ENCODE measurements around the gene FZD4.
"Not testable (repeated sequence)": the region's sequence is repeated elsewhere in the genome, so short reads cannot be mapped to it uniquely, and the experiment has no call there.

DNA sequence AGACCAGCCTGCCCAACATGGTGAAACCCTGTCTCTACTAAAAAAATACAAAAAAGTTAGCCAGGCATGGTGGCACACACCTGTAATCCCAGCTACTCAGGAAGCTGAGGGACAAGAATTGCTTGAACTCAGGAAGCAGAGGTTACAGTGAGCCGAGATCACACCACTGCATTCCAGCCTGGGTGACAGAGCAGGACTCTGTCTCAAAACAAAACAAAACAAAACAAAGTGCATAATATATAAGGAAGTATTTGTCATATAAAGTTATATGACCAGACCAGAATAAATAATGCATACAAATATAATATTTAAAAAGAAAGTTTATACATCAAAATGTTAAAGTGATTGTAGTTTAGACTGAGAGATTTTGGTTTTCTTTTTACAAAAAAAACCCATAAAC is 39.3 kb downstream of the FZD4 start:
- TF ChIP-seq, protein P1, sequence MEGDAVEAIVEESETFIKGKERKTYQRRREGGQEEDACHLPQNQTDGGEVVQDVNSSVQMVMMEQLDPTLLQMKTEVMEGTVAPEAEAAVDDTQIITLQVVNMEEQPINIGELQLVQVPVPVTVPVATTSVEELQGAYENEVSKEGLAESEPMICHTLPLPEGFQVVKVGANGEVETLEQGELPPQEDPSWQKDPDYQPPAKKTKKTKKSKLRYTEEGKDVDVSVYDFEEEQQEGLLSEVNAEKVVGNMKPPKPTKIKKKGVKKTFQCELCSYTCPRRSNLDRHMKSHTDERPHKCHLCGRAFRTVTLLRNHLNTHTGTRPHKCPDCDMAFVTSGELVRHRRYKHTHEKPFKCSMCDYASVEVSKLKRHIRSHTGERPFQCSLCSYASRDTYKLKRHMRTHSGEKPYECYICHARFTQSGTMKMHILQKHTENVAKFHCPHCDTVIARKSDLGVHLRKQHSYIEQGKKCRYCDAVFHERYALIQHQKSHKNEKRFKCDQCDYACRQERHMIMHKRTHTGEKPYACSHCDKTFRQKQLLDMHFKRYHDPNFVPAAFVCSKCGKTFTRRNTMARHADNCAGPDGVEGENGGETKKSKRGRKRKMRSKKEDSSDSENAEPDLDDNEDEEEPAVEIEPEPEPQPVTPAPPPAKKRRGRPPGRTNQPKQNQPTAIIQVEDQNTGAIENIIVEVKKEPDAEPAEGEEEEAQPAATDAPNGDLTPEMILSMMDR (IDR thresholded peaks at IDR 0.05; ENCODE audit: insufficient read depth, low read depth, low read length) = not testable (repeated sequence)
- not testable (repeated sequence) for TF ChIP-seq EZH2 (IDR thresholded peaks at IDR 0.05; ENCODE audit: insufficient read depth, low read length)
